HG02981 (cell line): ENCODE data around the gene FKRP.

Source experiments
- ATAC-seq: cut with Tn5 transposase; IDR thresholded peaks from one replicate; pipeline ENCODE4 v1.9.1; 2021; ENCODE audit warnings: mild to moderate bottlenecking, moderate library complexity; ENCODE audit not compliant: unreplicated experiment

The FKRP gene

DNA sequence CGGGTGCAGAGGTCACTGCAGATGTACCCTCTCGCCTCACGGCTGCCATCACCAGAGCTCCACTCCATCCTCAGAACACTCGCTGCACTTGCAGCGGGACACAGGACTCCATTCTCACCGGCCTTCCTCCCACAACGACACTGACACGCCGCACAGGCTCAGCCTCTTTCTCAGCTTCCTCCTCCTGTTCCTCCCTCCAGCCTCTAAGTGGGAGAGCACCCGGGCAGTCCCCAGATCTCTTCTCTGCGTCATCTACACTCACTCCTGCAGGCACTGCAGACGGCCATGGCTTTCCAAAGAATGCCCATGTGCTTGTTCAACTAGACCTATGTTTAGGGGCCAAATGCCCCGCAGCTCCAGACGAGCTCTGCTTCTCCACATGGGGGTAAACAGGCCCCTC, 14.3 kb upstream of the FKRP start:
- ATAC-seq: no peak

DNA sequence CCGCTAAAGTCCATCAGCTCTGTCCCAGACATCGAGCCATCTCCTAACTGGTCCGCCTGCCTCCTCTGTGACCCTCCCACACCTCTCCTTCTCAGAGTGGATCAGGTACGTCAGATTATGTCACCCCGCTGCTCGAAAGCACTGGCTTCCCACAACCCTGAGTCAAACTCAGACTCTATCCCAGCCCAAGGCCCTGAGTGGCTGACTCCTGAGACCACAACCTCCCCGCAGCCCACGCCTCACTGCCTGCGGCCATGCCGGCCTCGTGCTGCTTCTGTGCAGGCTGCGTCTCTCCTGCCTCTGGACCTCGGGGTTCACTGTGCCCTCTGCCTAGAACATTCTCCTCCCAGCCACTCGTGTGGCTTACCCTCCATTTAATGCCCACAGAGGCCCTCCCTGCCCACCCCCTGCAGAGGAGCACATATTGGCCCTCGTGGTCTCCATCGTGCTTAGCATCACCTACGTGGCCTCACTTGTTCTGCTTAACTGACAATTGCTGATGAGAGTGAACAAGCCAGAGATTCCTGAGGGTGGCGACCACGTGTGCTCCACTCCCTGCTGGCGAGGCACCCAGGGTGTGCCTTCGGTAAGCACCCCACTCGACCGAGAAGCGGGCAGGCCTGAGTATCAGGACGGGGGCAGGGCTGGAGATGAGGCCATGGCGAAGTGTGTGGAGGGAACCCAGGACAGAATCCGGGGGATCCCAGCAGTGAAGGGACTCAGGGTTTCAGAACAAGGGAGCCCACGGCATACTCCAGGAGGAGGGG, 13.5 kb upstream of the FKRP start:
- ATAC-seq: no peak

DNA sequence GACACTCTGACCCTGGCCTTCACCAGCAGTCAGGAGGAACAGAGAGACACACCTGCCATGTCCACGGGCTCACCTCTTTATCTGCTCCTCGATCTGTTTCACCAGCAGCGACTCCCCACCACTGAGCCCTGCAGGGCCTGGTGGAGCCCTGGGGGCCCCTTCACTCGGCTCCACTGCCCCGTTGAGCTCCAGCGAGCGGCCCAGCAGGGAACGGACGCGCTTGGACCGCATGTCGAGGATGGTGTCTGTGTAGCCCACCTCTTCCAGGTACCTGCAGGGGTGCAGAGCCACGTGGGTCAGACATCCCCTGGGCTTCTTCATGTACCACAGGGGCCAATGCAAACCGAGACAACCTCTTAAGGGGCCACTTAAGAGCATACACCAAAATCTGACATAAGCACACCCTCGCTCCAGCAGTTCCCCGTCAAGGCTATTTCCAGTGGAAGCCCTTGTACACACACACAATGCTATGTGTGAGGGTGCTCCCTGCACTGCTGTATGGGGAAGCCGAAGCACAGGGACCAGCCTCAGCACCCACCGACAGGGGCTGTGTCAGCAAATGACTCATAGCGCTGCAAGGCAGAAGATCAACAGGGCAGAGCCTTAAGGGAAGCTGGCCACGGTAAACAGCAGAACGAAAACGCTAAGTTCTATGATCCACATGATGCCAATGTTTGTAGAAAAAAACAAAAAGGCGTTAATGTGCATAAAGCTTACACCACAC, 12.7 kb upstream of the FKRP start:
- no peak for ATAC-seq

DNA sequence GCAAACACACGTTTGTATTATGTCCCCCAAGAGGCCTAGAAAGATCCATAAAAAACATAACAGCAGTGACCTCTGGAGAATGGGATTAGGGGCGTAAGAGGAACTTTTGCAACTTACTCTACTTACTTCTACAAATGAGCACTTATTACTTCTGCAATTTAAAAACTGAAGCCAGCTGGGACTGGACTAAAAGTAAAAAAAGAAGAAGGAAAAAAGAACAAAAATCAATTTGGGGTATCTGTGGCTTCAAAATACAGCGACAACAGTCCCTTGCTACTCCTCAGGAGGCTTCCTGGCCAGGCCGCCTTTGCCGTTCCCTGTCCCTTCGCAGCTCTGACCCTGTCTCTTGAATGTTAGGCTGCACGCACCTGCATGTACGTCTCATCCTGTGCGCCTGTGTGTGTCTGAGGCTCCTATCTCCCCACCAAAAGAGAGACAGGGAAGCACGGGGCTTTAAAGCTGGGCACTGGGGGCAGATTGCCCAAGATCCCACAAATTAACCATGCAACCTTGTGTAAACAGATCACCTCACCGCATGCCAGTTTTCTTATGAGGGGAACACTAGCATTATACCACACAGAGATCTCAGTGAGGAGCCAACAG, 12.1 kb upstream of the FKRP start:
- no peak for ATAC-seq

DNA sequence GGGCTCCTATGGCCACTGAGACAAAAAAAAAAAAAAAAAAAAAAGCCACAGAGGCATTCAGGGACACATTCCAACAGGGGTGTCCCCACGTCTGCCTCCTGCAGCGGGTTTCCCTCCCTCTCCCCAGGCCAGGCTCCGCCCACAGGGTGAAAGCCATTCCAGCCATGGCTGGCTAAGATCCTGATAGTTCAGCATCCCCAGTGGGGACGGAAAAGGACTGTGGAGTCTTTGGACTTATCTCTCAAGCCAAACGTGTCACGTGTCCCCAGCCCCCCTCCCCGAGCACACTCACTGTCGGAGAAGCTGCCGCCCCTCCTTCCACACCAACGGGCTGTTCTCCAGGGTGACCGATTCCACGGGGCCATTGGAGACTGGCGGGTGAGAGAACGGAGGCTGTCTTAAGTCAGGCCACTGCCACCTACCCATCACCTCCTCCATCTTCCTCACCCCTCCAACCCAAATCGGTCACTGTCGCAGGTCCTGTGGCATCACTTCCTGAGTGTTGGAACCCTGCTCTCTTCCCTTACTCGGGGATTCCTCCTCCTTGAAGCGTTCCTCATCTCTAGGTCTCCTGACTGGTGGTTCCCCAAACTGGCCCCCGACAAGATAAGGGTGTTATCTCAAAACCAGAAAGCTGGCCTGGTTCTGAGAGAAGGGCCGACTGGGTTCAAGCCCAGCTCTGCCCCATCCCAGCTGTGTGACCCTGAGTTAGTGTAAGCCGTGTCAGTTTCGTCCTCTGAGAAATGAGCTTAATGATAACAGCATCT, 9.1 kb upstream of the FKRP start:
- ATAC-seq: no peak

DNA sequence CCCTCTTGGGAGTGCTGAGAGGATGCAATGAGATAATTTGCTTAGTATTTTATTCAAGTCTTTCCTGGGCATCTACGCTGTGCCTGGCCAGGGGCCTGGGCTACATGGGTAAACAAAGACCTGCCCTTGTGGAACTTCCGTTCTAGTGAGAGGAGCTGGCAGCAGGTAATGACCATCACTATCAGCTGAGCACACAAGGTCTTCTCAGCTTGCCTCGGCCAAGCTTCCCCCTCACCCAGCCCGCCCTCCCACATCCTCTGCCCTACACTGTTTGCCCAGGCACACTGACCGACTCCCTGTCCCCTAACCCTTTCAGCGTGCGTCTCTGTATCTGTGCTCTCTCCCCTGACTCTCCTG, 8.6 kb upstream of the FKRP start:
- no peak for ATAC-seq

DNA sequence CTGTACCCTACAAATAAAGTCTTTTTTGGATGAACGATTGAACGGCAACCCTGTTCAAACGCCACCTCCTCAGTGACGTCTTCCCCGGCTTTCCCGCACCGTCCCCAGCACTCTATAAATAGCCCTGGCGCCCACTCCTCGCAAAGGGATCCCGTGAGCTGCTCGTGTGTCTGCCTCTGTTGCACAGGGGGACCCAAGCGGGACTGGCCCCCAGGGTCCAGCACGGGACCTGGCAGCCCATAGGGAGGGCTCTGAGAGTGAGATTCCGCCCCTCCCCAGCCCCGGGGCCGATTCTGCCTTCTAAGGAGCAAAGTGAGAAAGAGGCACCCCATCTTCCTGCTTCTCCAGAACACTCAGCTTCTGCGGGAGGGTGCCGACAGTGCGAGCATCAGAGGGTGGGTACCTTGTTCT, 8.1 kb upstream of the FKRP start:
- no peak for ATAC-seq

DNA sequence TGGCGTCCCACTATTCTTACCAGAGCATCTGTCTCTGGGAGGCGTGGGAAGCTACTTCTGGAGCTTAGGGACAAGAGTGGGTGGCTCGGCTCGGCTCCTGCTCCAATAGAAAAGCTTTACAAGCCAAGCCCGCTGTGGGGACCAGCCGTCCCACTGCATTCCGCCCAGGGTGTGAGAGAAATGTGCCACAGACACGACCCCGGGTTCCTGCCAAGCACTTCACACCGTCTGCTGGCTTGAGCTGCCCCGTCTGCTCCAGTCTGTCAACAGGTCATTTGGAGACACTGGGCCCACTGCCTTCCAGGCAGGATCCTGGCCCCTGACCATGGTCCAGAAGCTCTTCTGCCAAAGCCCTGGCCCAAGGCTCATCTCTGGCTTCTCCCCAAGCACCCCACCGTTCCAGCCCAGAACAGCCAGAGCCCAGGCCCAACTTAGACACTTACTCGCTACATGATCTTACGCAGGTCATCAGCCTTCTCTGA, 6.5 kb upstream of the FKRP start:
- no peak for ATAC-seq

DNA sequence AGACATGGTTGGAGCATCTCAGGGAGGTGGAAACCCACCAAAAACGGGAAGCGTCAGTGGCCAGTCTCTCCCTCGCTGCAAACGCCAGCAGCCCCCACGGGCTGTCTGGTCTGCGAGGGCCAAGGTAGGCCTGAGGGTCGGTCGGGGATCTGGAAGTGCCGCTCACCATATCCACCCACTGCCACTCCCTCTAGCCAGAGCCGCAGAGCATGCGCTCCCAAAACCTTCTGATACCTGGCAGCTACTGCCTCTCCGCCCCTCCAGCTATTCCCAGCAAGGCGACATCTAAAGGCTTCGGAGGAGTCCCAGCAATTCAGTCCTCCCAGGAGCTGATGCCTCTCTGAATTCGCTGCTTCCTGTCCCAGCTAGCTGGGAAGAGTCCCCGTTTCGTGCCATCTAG, 4.4 kb upstream of the FKRP start:
- ATAC-seq: no peak

DNA sequence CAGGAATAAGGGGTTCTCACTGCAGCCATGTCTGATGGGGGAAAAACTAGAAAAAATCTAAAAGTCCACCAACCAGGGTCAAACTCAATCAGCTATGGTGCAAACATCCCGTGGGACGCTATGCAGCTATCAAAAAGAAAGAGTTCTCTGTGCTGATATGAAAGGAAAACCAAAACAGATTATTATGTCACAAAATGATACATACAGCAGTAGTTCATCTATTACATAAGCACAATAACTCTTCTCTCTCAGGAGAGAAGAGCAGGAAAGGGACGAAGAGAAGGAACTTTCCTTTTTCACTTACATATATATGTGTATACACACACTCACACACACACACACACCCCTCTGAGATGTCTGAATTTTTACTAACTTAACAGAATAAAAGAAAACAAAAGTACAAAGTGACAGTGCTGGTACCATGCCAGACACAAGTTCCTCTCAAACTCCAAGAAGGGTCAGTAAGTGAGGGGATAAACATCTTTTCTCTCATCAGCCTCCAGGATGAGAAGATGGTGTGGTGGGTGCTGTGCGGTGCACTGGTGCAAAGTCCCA, 2.9 kb upstream of the FKRP start:
- no peak for ATAC-seq

DNA sequence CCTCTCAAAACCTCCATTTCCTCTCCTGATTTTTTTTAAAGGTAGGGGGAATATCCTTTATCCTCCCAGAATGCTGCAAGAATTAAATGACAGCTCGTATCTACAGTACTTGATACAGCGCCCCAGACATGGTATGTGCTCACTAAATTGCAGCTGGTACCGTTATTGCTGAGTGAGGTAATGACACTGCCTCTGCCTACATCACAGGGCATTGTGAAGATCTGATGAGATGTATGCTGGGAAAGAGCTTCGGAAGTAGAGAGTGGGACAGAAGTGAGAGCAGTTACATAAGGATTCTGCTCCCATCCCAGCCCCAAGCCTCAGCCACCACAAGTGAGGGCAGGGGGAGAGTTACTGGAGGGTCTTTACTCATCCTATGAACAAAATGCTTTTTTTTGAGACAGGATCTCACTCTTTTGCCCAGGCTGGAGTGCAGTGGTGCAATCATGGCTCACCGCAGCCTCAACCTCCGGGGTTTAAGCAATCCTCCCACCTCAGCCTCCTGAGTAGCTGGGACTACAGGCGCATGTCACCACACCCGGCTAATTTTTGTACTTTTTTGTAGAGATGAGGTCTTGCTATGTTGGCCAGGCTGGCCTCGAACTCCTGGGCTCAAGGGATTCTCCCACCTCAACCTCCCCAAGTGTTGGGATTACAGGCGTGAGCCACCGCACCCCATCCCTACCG, 1.7 kb upstream of the FKRP start:
- no peak for ATAC-seq

DNA sequence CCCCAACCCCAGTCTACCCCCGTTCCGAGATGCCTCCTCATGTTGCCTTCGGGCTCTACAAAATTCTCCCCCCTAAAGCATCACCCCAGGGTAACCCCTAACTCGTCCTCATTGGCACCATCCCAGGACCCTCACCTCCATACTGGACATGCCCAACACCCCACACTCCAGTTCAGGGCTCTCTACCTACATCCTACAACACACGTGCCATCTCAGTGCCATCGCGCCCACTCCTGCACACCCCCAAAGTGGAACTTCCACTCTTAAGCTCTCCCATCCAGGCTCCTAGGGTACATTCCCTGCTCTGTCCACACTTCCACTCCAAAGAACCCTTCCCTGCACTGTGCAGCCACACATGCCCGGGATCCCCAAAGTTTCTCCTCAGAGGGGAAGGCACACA, 827 bp upstream of the FKRP start:
- no peak for ATAC-seq

DNA sequence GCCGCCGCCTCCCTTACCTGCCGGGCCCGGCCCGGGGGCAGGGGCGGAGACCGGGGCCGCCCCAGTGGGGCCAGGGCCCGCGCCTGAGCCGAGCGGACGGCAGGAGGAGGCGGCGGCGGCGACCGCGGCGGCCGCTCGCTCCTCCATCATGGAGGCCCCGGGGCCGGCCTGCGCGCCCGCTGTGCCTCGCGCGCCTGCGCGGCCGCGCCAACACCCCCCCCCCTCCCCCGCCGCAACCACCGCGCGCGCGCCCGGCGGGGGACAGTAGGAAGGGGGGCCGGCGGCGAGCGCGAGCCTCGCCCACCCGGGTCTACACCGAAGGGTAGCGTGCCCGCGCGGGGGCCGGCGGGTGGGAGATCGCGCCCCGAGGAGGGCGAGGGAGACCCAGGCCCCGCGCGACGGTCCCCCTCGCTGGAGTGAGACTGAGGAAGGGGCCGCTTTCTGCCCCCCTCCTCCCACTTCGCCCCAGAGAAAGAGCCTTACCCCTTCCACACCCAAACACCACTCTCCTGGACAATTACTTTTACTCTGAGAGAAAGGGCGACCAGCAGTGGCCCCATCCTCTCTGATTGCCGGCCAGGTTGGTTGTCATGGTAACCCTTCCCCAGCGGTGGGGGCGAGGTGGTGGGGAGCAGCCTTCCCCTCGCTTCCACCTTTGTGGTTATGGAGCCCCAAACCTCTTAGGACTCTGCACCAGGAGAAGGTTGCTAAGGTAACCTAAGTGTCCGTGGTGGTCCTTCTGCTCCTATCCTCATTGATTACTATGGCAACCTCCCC, 612 bp downstream of the FKRP start, which contains the start of gene STRN4:
Gene STRN4, minus strand, starts transcription at position 170 of the 777 bp plus-strand sequence. Its CDS starts 20 bp downstream, at position 150.
- ATAC-seq: no peak

DNA sequence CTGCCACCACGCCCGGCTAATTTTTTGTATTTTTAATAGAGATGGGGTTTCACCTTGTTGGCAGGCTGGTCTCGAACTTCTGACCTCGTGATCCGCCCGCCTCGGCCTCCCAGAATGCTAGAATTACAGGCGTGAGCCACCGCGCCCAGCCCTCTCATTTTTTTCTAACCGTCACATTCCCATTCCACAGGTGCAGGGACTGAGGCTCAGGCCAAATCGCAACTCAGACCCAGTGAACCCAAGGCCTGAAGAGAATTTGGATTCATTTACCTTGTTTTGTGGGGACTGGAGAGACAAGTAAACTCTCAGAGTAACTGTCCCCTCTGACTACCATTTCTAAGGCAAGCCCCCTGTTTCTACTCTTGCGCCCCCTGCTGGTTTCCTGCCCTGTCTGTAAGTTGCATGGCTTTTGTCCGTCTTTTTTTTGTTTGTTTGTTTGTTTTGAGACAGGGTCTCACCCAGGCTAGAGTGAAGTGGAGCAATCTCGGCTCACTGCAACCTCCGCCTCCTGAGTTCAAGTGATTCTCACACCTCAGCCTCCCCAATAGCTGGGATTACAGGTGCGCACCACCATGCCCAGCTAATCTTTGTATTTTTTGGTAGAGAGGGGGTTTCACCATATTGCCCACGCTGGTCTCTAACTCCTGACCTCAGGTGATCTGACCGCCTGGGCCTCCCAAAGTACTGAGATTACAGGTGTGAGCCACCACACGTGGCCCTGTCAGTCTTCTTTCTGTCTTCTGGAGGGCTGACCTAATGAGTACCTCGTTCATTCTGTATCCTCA, 2.7 kb downstream of the FKRP start:
- no peak for ATAC-seq

DNA sequence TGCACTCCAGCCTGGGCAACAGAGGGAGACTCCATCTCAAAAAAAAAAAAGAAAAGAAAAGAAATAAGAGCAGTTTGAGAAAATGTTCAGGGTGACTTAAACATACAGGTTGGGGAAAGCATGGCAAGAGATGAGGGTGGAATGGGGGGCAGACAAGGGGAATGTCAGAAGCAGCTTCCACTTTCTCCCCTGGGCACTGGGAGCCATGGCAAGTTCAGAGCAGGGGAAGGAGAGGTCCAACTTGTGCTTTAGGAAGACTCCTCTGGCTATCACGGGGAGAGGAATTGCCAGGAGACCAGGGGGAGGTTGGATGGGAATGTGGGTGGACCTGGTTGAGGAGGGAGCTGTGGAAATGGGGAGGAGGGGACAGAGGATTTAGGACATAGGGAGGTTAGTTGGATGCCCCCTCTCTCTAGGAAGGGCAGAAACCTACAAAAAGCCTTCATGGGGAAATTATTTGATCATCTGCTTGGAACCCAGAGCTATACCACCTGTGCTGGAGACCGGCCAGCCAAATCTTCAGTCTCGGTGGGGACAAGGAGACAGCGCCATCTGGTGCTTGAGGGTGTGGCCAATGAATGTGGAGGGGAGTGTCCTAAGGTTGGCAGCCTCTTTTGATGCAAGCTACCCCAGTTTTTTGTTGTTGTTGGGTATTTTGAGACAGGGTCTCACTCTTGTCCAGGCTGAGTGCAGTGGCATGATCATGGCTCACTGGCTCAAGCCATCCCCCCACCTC, 7.7 kb downstream of the FKRP start:
- no peak for ATAC-seq

DNA sequence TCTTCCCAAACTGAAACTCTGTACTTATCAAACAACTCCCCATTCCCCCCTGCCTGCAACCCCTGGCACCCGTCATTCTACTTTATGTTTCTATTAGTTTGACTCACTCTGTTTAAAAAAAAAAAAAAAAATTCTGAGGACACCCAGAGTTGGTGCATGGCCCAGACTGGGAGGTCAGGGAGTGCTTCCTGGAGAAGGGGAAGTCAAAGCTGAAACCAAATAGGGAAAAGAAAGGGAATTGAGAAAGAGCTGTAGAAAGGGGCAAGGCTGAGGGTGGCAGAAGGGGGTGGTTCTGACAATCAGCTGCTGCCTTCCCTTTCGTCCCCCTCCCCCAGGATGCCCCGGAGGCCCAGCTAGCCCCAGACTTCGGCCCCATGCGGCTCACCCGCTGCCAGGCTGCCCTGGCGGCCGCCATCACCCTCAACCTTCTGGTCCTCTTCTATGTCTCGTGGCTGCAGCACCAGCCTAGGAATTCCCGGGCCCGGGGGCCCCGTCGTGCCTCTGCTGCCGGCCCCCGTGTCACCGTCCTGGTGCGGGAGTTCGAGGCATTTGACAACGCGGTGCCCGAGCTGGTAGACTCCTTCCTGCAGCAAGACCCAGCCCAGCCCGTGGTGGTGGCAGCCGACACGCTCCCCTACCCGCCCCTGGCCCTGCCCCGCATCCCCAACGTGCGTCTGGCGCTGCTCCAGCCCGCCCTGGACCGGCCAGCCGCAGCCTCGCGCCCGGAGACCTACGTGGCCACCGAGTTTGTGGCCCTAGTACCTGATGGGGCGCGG, 9.4 kb downstream of the FKRP start:
- ATAC-seq: no peak

DNA sequence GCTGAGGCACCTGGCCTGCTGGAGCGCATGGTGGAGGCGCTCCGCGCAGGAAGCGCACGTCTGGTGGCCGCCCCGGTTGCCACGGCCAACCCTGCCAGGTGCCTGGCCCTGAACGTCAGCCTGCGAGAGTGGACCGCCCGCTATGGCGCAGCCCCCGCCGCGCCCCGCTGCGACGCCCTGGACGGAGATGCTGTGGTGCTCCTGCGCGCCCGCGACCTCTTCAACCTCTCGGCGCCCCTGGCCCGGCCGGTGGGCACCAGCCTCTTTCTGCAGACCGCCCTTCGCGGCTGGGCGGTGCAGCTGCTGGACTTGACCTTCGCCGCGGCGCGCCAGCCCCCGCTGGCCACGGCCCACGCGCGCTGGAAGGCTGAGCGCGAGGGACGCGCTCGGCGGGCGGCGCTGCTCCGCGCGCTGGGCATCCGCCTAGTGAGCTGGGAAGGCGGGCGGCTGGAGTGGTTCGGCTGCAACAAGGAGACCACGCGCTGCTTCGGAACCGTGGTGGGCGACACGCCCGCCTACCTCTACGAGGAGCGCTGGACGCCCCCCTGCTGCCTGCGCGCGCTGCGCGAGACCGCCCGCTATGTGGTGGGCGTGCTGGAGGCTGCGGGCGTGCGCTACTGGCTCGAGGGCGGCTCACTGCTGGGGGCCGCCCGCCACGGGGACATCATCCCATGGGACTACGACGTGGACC, 10.1 kb downstream of the FKRP start:
- ATAC-seq: no peak
